Lower leg skin (tissue), 3 donors: ENCODE results near the gene GJA10.

Experiments
- CTCF ChIP-seq, 3 donors: fragments of 450-650 bp; IDR thresholded peaks; one replicate each; pipeline ENCODE4 v1.5.1; 2016; ENCODE audit warnings: antibody characterized with exemption in 3 of 3, mild to moderate bottlenecking in 3 of 3, moderate library complexity in 2 of 3
- POLR2A ChIP-seq, 2 donors: fragments of 450-650 bp; IDR thresholded peaks; one replicate each; pipeline ENCODE4 v1.6.1; 2016 to 2017; ENCODE audit warnings: antibody characterized with exemption in 2 of 2, mild to moderate bottlenecking in 1 of 2, moderate library complexity in 1 of 2

GRCh38 chr6:89917801-89918366 is 23.6 kb downstream of the GJA10 start:
- TF ChIP-seq CTCF (IDR thresholded peaks at IDR 0.05) (no peak), POLR2A (IDR thresholded peaks at IDR 0.05) (no peak)
